GM12878 (cell line): ENCODE results near the gene NRP1. TPM values are rescaled to one million over a fixed set of nuclear protein-coding genes. Genes with fewer than 3 reads are reported as not detected.

Source experiments
- BCLAF1 ChIP-seq: fragments of 450-650 bp; IDR thresholded peaks from 2 replicates; pipeline ENCODE4 v1.6.1; 2017; ENCODE audit warnings: antibody characterized with exemption, mild to moderate bottlenecking, moderate library complexity
- BRCA1 ChIP-seq: IDR thresholded peaks from 2 replicates; pipeline ENCODE4 v1.6.1; 2011; ENCODE audit warnings: low read depth, low read length, improper control_type of control experiment
- CBX3 ChIP-seq: fragments of 200-600 bp; sonication (generic); IDR thresholded peaks from 2 replicates; pipeline ENCODE4 v1.6.1; 2016; ENCODE audit warnings: low read depth, borderline replicate concordance
- E2F8 ChIP-seq: fragments of 450-650 bp; IDR thresholded peaks from 2 replicates; pipeline ENCODE4 v1.6.1; 2018; ENCODE audit warnings: mild to moderate bottlenecking, low read depth, moderate library complexity; ENCODE audit not compliant: partially characterized antibody
- GATAD2B ChIP-seq: fragments of 450-650 bp; conservative IDR thresholded peaks from 2 replicates; pipeline ENCODE4 v1.6.1; 2017; ENCODE audit warnings: low read depth, mild to moderate bottlenecking, moderate library complexity
- IKZF1 ChIP-seq: fragments of 450-650 bp; conservative IDR thresholded peaks from 2 replicates; pipeline ENCODE4 v1.6.1; 2017; ENCODE audit warnings: antibody characterized with exemption, mild to moderate bottlenecking
- NFIC ChIP-seq: IDR thresholded peaks from 2 replicates; pipeline ENCODE4 v1.6.1; 2012; ENCODE audit warnings: low read depth, mild to moderate bottlenecking, inconsistent platforms, low read length, moderate library complexity
- SMARCA5 ChIP-seq: fragments of 450-650 bp; IDR thresholded peaks from 2 replicates; pipeline ENCODE4 v1.6.1; 2017; ENCODE audit warnings: mild to moderate bottlenecking
- USF2 ChIP-seq: IDR thresholded peaks from 2 replicates; pipeline ENCODE4 v1.6.1; 2011; ENCODE audit warnings: low read depth, low read length, improper control_type of control experiment, borderline replicate concordance
- ZBED1 ChIP-seq: IDR thresholded peaks from 2 replicates; pipeline ENCODE4 v1.6.1; 2016; ENCODE audit warnings: borderline replicate concordance
- polyA plus RNA-seq, 11 experiments: library from polyadenylated mRNA; depleted of rRNA in 4 of 11; unstranded in 6 of 11; stranded (reverse) in 5 of 11; fragments of >200 nt; fragmentation: Nextera tagmentation in 4 of 11; fragmentation: Illumina TruSeq in 1 of 11; extraction: Ambion mirVana in 4 of 11; extraction: Trizol in 1 of 11; gene quantifications; 1 replicate in 1 of 11; 2 replicates in 10 of 11; pipeline versions ENCODE4 v1.2.1 to v1.2.3, GENCODE V29; 2011 to 2016; ENCODE audit warnings: inconsistent platforms in 2 of 11, missing spikeins in 2 of 11, low read depth in 1 of 11
- total RNA-seq, 4 experiments: library from RNA; depleted of rRNA in 3 of 4; stranded (reverse); fragments of >200 nt in 3 of 4; fragmentation: Illumina TruSeq in 1 of 4; extraction: Trizol in 1 of 4; gene quantifications; 2 replicates each; pipeline versions ENCODE4 v1.2.1 to v1.2.3, GENCODE V29; 2013 to 2021

Gene NRP1
- total and polyA plus RNA-seq, 10 of the 15 experiments (the other 5 are each of a cell fraction or from before 2014, with no cell fraction given) = 0.11 to 12.1 (median 0.52) TPM

- TF ChIP-seq E2F8 = no peak
- no peak for TF ChIP-seq SMARCA5
- no peak for TF ChIP-seq NFIC
- TF ChIP-seq IKZF1 = no peak
- no peak for TF ChIP-seq BRCA1
- TF ChIP-seq USF2 = no peak
- no peak for TF ChIP-seq BCLAF1
- TF ChIP-seq GATAD2B = no peak
- TF ChIP-seq CBX3 = no peak
- no peak for TF ChIP-seq ZBED1
Measured at GRCh38 chr10:33195608-33196376, 138.7 kb downstream of the NRP1 start (continued).
